NCI-H187 treated with DMSO at 0.1 percent for 48 hours (cell line): ENCODE measurements around the gene KCNIP3.

Experiments used
- DNase-seq: peaks from one replicate; lab custom pipeline; 2025; lab: John Stamatoyannopoulos, UW

KCNIP3 gene

GRCh38 chr2:95275151-95275515 lies 22.0 kb upstream of the KCNIP3 start:
- DNase-seq, result no peak

GRCh38 chr2:95275601-95276243 lies 21.4 kb upstream of the KCNIP3 start:
- DNase-seq, result no peak

DNA sequence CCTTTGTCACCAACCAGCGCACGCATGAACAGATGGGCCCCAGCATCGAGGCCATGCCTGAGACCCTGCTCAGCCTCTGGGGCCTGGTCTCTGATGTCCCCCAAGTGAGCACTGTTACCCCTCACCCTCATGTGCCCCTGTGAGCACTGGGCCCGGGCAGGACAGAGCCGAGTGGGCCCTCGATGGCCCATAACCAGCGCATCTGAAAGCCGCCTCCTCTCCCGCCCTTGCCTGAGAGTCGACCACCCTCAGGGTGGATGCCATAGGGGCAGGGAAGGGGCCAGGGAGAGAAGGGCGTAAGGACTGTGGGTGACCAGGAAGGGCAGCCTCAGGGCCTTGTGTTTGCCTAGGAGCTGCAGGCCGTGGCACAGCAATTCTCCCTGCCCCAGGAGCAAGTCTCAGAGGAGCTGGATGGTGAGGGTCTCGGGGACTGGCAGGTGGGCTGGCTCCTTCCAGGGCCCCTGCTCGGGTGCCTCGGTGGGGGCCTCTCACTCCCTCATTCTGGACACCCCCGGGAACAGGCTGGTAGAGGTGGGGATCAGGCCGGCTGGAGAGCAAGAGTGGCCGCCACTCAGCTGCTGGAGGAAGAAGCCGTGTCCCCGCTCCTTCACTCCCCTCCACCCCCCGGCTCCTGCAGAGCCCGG lies 20.8 kb upstream of the KCNIP3 start:
- DNase-seq, result no peak

DNA sequence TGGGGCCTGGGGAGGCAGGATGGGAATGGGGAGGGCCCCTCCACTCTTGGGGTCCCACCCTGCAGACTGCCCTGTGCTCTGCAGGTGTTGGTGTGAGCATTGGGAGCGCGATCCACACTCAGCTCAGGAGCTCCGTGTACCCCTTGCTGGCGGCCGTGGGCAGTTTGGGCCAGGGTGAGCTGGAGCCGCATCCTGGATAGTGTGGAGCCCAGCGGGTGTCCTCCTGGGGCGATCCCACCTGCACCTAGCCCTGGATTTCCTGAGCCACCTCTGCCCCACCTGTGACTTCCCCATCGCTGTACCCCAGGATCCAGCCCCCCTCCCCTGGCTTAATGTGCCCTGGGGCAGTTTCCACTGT lies 20.3 kb upstream of the KCNIP3 start:
- no peak for DNase-seq

- DNase-seq, result no peak
Observed at GRCh38 chr2:95277246-95277906, 19.8 kb upstream of the KCNIP3 start.

DNA sequence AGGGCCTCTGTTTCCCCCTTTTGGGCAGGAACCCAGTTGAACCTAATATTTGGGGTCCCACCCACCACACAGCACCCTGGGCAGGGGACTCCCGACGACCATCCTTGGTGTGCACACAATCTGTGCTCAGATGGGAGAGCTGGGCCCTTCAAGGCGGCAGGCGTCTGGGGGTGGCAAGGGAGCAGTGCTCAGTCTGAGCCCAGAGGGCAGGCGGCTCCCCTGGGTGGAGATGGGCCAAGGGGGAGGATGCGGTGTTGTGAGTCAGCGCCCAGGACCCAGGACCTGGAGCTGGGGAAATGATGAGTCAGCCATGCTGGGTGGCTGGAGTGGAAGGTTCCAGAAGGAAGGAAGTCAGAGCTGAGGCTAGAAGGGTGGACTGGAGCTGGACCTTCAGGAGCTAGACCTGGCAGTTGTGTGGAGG lies 19.1 kb upstream of the KCNIP3 start:
- no peak for DNase-seq

DNA sequence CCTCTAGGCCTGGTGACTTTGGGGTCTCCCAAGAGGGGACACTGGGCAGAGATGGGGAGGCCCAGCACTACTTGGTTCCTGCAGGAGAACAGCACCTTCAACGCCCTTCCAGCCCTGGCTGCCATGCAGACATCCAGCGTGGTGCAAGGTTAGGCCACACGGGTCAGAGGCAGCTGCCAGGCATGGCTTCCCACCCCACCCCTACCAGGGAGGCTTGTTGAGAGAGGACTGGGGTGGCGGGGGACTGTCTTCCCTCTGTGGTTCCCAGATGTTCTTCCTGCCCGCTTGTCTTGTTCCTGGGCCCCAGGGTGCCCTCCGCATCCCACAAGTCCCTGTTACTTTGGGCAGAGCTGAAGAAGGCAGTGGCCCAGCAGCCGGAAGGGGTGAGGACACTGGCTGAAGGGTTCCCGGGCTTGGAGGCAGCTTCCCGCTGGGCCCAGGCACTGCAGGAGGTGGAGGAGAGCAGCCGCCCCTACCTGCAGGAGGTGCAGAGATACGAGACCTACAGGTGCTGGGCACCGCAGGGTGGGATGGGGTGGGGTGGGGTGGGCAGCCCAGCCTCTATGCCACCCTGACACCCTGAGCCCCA lies 18.4 kb upstream of the KCNIP3 start:
- DNase-seq, result no peak

- no peak for DNase-seq
Observed at GRCh38 chr2:95279435-95280035, 17.6 kb upstream of the KCNIP3 start.

DNA sequence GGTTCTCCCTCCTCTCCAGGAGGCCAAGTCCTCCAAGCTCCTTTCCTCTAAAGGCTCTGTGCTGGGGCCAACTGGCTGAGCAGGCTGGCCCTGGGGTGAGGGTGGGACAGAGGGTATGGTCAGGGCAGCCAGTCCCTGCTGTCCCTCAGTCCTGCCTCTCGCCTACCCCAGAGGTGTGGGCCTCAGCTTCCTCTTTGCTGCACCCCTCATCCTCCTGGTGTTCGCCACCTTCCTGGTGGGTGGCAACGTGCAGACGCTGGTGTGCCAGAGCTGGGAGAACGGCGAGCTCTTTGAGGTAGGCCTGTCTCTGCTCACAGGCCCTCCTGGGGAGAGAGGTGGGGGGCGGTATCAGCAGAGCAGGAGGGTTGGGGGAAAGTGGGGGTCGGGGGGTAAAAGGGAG lies 16.1 kb upstream of the KCNIP3 start:
- no peak for DNase-seq

DNA sequence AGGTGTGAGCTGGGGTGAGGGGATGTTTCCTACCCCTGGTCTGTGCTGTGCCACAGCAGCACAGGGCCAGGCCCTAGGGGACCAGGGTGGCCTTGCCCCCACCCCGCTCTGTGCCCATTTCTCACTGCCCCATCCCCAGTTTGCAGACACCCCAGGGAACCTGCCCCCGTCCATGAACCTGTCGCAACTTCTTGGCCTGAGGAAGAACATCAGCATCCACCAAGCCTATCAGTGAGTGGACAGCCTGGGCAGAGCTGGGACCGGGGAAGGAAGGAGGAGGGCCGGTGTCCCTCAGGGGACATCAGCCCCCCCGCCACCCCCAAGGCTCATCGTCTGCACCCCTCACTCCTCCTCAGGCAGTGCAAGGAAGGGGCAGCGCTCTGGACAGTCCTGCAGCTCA lies 15.4 kb upstream of the KCNIP3 start:
- DNase-seq, result no peak

DNA sequence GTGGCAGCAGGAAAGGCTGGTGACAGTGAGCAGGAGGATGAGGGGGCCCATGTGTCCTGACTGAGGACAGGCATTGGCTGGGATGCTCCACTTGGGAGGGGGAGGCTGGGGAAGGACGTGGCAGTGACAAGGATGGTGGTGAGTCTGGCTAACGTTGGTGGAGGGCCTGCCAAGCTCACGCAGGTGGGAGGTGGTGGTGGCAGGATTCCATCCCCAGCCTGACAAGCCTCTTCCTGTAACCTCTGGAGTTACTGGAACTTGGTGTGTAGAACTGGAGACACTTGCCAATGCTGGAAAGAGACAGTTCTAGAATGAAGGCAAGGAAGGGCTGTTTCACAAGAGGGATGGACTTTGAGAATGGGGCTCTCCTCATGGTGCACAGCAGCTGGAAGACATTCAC lies 14.7 kb upstream of the KCNIP3 start:
- no peak for DNase-seq

GRCh38 chr2:95283562-95283961 lies 13.6 kb upstream of the KCNIP3 start:
- no peak for DNase-seq

GRCh38 chr2:95284886-95285541 lies 12.1 kb upstream of the KCNIP3 start:
- no peak for DNase-seq

DNA sequence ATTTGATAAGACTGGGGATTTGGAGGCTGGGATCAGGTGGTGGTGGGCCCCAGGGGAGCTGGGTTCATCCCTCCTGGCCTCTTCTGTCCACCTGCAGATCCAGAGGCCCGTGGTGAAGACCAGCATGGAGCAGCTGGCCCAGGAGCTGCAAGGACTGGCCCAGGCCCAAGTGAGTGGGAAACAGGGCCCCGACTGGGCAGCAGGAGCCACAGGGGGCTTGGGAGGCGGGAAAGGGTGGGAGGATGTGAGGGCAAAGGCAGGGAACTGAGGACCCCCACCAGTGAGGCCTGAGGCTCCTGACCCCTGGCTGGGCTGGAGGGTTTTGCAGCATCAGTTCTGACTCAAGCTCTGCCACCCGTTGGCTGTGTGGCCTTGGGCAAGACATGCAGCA lies 11.6 kb upstream of the KCNIP3 start:
- DNase-seq, result no peak

DNA sequence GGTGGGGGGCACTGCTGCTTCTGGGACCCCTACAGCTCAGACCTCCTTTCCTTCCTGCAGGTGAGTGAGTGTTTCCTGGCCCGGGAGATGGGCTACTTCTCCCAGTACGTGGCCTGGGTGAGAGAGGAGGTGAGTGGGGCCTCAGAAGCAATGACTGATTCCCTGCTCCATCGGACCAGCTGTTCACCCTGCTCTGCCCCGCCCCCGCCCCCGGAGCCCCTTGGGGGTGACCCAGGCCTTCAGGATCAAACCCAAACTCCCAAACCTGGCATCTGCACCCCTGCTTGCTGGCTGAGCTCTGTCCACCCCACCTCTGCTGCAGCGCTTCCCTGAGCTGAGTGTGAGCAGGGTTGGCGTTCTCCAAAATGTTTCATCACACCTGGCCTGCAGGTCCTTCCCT lies 9.8 kb upstream of the KCNIP3 start:
- no peak for DNase-seq

DNA sequence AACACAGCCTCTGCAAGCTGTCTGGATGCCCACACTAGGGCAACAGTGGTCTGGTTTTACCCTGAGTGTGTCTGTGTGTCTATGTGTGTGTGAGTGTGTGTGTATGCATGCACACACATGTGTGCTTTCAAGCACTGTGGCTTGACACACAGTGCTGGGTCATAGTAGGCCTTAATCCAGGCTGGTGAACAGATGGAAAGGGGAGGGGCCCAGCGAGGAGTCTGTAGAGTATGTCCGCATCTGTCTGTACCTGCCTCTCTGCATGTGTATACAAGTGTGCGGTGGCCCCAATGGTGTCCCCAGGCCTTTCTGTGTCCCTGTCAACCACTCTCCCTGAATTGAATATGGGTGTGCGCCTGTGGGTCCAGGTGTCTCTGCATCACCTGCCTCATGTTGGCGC lies 9.3 kb upstream of the KCNIP3 start:
- no peak for DNase-seq

GRCh38 chr2:95289253-95289652 lies 7.9 kb upstream of the KCNIP3 start:
- no peak for DNase-seq

DNA sequence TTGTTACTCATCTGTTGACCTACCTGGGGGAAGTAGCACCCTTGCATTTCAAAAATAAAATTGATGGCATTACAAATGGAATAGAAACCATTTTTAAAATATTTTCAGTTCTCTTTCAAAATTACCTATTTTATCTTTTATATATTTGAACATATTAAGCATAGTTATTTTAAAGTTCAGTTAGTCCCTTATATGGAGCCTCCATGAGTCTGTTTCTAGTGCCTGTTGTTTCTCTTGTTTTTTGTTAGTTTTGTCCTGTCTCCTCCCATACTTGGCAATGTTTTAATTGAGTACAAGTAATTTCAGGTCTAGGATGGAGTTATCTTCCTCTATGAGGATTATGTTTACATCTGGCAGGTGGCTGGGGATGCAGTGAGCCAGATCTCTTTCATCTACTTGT lies 5.9 kb upstream of the KCNIP3 start:
- DNase-seq, result no peak

GRCh38 chr2:95292623-95293260 lies 4.4 kb upstream of the KCNIP3 start:
- DNase-seq, result no peak

DNA sequence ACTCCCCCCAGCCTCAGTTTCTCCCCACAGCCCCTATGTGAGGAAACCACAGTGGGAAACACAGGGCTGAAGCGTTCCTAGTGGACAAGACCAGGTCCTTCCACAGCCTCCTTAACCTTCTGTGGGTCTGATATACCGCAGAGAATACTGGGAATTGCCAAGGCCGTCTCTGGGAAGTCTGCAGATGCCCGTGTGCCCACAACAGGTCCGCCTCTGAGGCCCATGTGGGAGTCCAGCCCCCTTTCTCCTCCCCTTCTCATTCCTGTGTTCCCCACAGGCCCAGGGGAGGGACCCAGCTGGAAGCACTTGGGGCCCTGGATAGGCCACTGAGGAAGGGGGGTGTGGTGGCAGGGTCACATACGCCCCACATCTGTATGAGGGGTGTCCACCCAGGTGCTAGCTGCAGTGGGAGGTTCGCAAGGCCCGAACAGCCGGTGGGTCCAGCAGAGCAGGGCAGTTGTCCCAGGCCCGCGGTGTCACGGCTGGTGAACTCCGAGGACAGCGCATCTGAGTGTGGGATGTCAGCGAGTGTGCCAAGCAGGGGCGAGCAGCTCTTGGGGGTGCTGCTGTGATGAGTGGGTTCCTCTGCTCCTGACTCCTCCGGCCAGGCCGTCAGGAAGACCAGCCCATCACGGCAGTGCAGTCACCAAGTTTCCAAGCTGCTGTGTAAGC lies 2.4 kb upstream of the KCNIP3 start:
- no peak for DNase-seq

GRCh38 chr2:95295376-95295775 lies 1.8 kb upstream of the KCNIP3 start:
- DNase-seq, result no peak
